ENCODE measurements around the gene ZFPL1.
A peak's percentile ranks its signal among the peaks of the same experiment; 100 is the strongest.

GRCh38 chr11:65121865-65122696 lies 38.1 kb downstream of the ZFPL1 start, which contains the start of the genes FAU and MRPL49:
- TF ChIP-seq USF1 (IDR thresholded peaks at IDR 0.05) (no peak), MAX (IDR thresholded peaks at IDR 0.05) (peak; percentile 66), TEAD4 (IDR thresholded peaks at IDR 0.05) (peak; percentile 41), REST (IDR thresholded peaks at IDR 0.05; ENCODE audit: low read depth) (no peak), YY1 (IDR thresholded peaks at IDR 0.05; ENCODE audit: low read depth) (peak; percentile 93), EP300 (IDR thresholded peaks at IDR 0.05; ENCODE audit: borderline replicate concordance) (no peak)
